HG03039 (cell line): ENCODE results near the gene TECPR1.

ENCODE experiments used
- ATAC-seq: cut with Tn5 transposase; IDR thresholded peaks from one replicate; pipeline ENCODE4 v1.9.1; 2021; ENCODE audit warnings: mild to moderate bottlenecking, moderate library complexity; ENCODE audit not compliant: unreplicated experiment

TECPR1 gene

GRCh38 chr7:98248156-98248555, 3.9 kb downstream of the TECPR1 start:
- no peak for ATAC-seq

- no peak for ATAC-seq
Observed at GRCh38 chr7:98244871-98245270, 7.2 kb downstream of the TECPR1 start.

- no peak for ATAC-seq
Observed at GRCh38 chr7:98242934-98243333, 9.1 kb downstream of the TECPR1 start.

- no peak for ATAC-seq
Observed at GRCh38 chr7:98242342-98242741, 9.7 kb downstream of the TECPR1 start.

- no peak for ATAC-seq
Observed at GRCh38 chr7:98241674-98242241, 10.3 kb downstream of the TECPR1 start.

- ATAC-seq: no peak
Observed at GRCh38 chr7:98240961-98241673, 10.9 kb downstream of the TECPR1 start.

GRCh38 chr7:98238976-98239375, 13.1 kb downstream of the TECPR1 start:
- ATAC-seq: no peak

GRCh38 chr7:98238076-98238475, 14.0 kb downstream of the TECPR1 start:
- ATAC-seq: no peak

GRCh38 chr7:98236355-98237185, 15.5 kb downstream of the TECPR1 start:
- ATAC-seq: no peak

GRCh38 chr7:98235901-98236300, 16.1 kb downstream of the TECPR1 start:
- no peak for ATAC-seq

GRCh38 chr7:98234429-98235147, 17.4 kb downstream of the TECPR1 start:
- ATAC-seq: no peak

- no peak for ATAC-seq
Observed at GRCh38 chr7:98233219-98234070, 18.6 kb downstream of the TECPR1 start.

- no peak for ATAC-seq
Observed at GRCh38 chr7:98232799-98233198, 19.2 kb downstream of the TECPR1 start.

GRCh38 chr7:98232263-98232585, 19.8 kb downstream of the TECPR1 start:
- no peak for ATAC-seq

GRCh38 chr7:98231493-98232262, 20.4 kb downstream of the TECPR1 start:
- ATAC-seq: no peak

GRCh38 chr7:98230746-98231471, 21.1 kb downstream of the TECPR1 start:
- no peak for ATAC-seq

GRCh38 chr7:98229991-98230745, 21.9 kb downstream of the TECPR1 start:
- ATAC-seq: no peak

- no peak for ATAC-seq
Observed at GRCh38 chr7:98229441-98229840, 22.6 kb downstream of the TECPR1 start.
